HG03135 (cell line): Measurements from ENCODE around the gene PCDHB9.
"Not testable (repeated sequence)": the region's sequence is repeated elsewhere in the genome, so short reads cannot be mapped to it uniquely, and the experiment has no call there.

Experiments
- ATAC-seq: cut with Tn5 transposase; IDR thresholded peaks from one replicate; pipeline ENCODE4 v1.9.1; 2021; ENCODE audit warnings: mild to moderate bottlenecking, moderate library complexity; ENCODE audit not compliant: unreplicated experiment

PCDHB9 gene

DNA sequence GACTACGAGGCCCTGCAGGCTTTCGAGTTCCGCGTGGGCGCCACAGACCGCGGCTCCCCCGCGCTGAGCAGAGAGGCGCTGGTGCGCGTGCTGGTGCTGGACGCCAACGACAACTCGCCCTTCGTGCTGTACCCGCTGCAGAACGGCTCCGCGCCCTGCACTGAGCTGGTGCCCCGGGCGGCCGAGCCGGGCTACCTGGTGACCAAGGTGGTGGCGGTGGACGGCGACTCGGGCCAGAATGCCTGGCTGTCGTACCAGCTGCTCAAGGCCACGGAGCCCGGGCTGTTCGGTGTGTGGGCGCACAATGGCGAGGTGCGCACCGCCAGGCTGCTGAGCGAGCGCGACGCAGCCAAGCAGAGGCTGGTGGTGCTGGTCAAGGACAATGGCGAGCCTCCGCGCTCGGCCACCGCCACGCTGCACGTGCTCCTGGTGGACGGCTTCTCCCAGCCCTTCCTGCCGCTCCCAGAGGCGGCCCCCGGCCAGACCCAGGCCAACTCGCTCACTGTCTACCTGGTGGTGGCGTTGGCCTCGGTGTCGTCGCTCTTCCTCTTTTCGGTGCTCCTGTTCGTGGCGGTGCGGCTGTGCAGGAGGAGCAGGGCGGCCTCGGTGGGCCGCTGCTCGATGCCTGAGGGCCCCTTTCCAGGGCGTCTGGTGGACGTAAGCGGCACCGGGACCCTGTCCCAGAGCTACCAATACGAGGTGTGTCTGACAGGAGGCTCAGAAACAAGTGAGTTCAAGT, 2.7 kb upstream of the PCDHB9 start:
- not testable (repeated sequence) for ATAC-seq

DNA sequence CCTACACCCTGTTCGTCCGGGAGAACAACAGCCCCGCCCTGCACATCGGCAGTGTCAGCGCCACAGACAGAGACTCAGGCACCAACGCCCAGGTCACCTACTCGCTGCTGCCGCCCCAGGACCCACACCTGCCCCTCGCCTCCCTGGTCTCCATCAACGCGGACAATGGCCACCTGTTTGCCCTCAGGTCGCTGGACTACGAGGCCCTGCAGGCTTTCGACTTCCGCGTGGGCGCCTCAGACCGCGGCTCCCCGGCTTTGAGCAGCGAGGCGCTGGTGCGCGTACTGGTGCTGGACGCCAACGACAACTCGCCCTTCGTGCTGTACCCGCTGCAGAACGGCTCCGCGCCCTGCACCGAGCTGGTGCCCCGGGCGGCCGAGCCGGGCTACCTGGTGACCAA, 1.7 kb downstream of the PCDHB9 start:
- not testable (repeated sequence) for ATAC-seq

DNA sequence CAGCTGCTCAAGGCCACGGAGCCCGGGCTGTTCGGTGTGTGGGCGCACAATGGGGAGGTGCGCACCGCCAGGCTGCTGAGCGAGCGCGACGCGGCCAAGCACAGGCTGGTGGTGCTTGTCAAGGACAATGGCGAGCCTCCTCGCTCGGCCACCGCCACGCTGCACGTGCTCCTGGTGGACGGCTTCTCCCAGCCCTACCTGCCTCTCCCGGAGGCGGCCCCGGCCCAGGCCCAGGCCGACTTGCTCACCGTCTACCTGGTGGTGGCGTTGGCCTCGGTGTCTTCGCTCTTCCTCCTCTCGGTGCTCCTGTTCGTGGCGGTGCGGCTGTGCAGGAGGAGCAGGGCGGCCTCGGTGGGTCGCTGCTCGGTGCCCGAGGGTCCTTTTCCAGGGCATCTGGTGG, 2.2 kb downstream of the PCDHB9 start:
- not testable (repeated sequence) for ATAC-seq

DNA sequence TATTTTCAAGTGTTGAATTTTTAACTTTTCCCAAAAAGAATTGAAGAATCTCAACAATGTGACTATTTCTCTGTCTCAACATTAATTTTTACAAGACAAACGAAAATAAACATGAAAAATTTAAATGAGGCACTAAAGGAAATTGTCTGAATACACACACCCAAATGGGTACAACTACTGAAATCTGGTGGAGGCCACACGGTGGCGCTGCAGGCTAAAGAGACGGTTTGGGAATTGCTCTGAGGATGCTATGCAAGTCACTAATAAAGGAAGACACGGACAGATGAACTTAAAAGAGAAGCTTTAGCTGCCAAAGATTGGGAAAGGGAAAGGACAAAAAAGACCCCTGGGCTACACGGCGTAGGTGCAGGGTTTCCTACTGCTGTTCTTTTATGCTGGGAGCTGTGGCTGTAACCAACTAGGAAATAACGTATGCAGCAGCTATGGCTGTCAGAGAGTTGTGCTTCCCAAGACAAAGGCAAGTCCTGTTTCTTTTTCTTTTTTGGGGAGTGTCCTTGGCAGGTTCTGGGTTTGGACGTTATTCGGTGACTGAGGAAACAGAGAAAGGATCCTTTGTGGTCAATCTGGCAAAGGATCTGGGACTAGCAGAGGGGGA, 5.3 kb downstream of the PCDHB9 start, which contains the start of gene PCDHB10:
TSS of gene PCDHB10 (plus strand) at position 244 of the 616 bp plus-strand sequence. CDS start at position 444, 200 bp downstream.
- ATAC-seq = no peak

DNA sequence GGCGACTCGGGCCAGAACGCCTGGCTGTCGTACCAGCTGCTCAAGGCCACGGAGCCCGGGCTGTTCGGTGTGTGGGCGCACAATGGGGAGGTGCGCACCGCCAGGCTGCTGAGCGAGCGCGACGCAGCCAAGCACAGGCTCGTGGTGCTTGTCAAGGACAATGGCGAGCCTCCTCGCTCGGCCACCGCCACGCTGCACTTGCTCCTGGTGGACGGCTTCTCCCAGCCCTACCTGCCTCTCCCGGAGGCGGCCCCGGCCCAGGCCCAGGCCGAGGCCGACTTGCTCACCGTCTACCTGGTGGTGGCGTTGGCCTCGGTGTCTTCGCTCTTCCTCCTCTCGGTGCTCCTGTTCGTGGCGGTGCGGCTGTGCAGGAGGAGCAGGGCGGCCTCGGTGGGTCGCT, 7.4 kb downstream of the PCDHB9 start:
- ATAC-seq = not testable (repeated sequence)

DNA sequence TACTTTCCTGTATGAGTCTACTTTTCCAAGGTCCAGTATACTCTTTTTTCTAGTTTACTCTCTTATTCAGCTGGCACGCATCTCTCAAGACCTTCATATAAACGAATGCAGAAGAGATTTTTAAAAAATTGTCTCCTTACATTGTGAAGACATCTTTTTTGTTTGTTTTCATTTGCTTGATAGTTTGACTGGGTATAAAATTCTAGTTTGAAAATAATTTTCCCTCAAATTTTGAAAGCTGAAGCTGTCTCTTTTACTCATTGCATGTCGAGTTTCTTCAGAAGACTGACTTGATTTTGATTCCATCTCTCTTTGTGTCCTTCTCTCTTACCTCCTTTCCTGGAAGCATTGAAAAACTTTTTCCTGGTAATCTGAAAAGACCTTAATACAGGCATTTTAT, 9.4 kb downstream of the PCDHB9 start:
- no peak for ATAC-seq

DNA sequence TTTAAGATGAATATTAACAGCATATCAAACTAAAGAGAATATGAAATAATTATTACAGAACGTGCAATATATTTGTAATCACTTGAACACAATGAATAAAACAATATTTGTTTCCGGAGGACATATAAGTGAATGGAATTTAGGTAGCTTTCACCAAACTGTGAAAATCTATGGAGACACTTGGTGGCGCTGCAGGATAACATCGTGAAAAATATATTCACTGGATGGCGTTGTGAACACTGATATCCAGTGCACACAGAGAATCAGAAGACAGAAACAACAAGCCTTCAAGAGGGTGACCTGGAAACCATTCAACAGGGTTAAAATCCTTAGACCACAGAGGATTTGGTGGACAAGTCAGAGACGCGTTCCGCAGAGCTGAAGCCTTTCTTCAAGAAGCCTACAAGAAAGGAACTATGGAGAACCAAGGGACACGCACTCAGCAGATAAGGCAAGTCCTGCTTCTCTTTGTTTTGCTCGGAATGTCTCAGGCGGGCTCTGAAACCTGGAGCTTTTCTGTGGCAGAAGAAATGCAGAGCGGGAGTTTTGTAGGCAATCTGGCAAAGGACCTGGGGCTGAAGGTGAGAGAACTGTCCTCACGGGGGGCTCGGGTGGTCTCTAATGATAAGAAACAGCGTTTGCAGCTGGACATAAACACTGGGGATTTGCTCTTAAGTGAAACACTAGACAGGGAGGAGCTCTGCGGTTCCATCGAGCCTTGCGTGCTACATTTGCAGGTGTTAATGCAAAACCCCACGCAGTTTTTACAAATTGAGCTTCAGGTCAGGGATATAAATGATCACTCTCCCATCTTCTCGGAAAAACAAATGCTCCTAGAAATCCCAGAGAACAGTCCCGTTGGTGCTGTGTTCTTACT, 12.6 kb downstream of the PCDHB9 start, which contains the start of gene PCDHB11:
TSS of gene PCDHB11 (plus strand) at position 269 of the 877 bp plus-strand sequence. CDS start at position 417, 148 bp downstream.
- ATAC-seq = no peak

DNA sequence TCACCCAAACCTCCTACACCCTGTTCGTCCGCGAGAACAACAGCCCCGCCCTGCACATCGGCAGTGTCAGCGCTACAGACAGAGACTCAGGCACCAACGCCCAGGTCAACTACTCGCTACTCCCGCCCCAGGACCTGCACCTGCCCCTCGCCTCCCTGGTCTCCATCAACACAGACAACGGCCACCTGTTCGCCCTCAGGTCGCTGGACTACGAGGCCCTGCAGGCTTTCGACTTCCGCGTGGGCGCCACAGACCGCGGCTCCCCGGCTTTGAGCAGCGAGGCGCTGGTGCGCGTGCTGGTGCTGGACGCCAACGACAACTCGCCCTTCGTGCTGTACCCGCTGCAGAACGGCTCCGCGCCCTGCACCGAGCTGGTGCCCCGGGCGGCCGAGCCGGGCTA, 14.2 kb downstream of the PCDHB9 start:
- not testable (repeated sequence) for ATAC-seq

DNA sequence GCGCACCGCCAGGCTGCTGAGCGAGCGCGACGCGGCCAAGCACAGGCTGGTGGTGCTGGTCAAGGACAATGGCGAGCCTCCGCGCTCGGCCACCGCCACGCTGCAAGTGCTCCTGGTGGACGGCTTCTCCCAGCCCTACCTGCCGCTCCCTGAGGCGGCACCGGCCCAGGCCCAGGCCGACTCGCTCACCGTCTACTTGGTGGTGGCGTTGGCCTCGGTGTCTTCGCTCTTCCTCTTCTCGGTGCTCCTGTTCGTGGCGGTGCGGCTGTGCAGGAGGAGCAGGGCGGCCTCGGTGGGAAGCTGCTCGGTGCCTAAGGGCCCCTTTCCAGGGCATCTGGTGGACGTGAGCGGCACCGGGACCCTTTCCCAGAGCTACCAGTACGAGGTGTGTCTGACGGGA, 14.7 kb downstream of the PCDHB9 start:
- not testable (repeated sequence) for ATAC-seq

DNA sequence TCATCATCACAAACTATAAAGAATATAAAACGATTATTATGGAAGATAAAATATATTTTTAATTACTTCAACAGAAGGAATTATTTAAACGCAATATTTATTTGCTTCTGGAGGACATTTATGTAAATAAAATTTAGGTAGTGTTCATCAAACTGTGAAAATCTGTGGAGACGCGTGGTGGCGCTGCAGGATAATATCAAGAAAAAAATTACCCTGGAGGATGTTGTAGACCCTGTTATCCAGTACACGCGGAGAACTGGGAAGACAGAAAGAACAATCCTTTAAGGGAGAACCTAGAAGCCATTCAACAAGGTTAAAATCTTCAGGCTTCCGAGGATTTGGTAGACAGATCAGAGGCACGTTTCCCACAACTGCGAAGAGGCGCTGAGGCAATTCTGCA, 21.5 kb downstream of the PCDHB9 start, which contains the start of gene PCDHB12:
TSS of gene PCDHB12 (plus strand) at position 242 of the 400 bp plus-strand sequence. CDS start 189 bp downstream, outside the sequence.
- ATAC-seq = no peak

DNA sequence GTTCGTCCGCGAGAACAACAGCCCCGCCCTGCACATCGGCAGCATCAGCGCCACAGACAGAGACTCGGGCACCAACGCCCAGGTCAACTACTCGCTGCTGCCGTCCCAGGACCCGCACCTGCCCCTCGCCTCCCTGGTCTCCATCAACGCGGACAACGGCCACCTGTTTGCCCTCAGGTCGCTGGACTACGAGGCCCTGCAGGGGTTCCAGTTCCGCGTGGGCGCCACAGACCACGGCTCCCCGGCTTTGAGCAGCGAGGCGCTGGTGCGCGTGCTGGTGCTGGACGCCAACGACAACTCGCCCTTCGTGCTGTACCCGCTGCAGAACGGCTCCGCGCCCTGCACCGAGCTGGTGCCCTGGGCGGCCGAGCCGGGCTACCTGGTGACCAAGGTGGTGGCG, 23.3 kb downstream of the PCDHB9 start:
- ATAC-seq = not testable (repeated sequence)

DNA sequence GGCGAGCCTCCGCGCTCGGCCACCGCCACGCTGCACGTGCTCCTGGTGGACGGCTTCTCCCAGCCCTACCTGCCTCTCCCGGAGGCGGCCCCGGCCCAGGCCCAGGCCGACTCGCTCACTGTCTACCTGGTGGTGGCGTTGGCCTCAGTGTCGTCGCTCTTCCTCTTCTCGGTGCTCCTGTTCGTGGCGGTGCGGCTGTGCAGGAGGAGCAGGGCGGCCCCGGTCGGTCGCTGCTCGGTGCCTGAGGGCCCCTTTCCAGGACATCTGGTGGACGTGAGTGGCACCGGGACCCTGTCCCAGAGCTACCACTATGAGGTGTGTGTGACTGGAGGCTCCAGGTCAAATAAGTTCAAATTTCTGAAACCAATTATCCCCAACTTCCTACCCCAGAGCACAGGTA, 23.9 kb downstream of the PCDHB9 start:
- not testable (repeated sequence) for ATAC-seq

DNA sequence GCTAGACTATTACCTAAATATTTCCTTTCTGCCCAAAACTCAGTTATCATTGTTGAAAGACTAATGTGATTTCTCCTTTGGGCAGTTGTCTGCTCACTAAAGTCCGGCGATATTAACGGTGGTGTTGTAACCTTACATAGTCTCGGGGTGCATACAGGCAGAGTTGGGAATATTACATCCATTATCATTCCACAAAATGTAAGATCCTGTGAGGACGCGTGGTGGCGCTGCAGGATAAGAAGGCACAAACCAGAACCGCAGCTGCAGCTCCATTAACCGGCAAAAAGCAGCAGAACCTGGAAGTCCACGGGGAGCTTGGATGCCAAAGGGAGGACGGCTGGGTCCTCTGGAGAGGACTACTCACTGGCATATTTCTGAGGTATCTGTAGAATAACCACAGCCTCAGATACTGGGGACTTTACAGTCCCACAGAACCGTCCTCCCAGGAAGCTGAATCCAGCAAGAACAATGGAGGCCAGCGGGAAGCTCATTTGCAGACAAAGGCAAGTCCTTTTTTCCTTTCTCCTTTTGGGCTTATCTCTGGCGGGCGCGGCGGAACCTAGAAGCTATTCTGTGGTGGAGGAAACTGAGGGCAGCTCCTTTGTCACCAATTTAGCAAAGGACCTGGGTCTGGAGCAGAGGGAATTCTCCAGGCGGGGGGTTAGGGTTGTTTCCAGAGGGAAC, 26.8 kb downstream of the PCDHB9 start, which contains the start of gene PCDHB13:
TSS of gene PCDHB13 (plus strand) at position 264 of the 684 bp plus-strand sequence. CDS start at position 469, 205 bp downstream.
- not testable (repeated sequence) for ATAC-seq

DNA sequence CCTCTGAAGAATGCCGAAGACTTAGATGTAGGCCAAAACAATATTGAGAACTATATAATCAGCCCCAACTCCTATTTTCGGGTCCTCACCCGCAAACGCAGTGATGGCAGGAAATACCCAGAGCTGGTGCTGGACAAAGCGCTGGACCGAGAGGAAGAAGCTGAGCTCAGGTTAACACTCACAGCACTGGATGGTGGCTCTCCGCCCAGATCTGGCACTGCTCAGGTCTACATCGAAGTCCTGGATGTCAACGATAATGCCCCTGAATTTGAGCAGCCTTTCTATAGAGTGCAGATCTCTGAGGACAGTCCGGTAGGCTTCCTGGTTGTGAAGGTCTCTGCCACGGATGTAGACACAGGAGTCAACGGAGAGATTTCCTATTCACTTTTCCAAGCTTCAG, 27.6 kb downstream of the PCDHB9 start:
- ATAC-seq = not testable (repeated sequence)

DNA sequence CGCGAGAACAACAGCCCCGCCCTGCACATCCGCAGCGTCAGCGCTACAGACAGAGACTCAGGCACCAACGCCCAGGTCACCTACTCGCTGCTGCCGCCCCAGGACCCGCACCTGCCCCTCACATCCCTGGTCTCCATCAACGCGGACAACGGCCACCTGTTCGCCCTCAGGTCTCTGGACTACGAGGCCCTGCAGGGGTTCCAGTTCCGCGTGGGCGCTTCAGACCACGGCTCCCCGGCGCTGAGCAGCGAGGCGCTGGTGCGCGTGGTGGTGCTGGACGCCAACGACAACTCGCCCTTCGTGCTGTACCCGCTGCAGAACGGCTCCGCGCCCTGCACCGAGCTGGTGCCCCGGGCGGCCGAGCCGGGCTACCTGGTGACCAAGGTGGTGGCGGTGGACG, 28.5 kb downstream of the PCDHB9 start:
- not testable (repeated sequence) for ATAC-seq

DNA sequence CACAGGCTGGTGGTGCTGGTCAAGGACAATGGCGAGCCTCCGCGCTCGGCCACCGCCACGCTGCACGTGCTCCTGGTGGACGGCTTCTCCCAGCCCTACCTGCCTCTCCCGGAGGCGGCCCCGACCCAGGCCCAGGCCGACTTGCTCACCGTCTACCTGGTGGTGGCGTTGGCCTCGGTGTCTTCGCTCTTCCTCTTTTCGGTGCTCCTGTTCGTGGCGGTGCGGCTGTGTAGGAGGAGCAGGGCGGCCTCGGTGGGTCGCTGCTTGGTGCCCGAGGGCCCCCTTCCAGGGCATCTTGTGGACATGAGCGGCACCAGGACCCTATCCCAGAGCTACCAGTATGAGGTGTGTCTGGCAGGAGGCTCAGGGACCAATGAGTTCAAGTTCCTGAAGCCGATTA, 29.1 kb downstream of the PCDHB9 start:
- not testable (repeated sequence) for ATAC-seq

DNA sequence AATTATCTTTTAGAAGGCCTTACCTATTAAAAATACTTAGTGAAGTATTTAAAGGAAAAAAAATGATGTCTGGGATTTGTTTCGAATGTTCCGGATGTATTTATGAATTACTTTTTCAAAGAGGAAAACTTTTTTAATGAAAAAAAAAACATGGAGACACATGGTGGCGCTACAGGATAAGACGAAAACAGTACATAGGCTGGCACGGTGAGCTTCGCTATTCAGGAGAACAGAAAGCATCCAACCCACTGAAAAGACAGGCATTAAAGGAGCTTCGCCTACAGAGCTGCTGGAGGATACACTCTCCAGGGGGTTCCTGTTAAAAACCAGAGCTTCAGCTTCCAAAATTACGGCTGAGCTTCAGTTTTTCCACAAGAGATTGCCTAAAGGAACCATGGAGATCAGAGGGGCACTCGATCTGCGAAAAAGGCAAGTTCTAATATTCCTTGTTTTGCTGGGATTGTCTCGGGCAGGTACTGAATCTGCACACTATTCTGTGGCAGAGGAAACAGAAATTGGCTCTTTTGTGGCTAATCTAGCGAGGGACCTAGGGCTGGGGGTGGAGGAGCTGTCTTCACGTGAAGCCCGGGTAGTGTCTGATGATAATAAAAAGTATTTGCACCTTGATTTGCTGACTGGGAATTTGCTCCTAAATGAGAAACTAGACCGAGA, 36.3 kb downstream of the PCDHB9 start, which contains the start of gene PCDHB14:
TSS of gene PCDHB14 (plus strand) at position 232 of the 672 bp plus-strand sequence. CDS start at position 395, 163 bp downstream.
- no peak for ATAC-seq

DNA sequence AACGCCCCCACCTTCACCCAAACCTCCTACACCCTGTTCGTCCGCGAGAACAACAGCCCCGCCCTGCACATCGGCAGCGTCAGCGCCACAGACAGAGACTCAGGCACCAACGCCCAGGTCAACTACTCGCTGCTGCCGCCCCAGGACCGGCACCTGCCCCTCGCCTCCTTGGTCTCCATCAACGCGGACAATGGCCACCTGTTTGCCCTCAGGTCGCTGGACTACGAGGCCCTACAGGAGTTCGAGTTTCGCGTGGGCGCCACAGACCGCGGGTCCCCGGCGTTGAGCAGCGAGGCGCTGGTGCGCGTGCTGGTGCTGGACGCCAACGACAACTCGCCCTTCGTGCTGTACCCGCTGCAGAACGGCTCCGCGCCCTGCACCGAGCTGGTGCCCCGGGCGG, 37.9 kb downstream of the PCDHB9 start:
- ATAC-seq = not testable (repeated sequence)

DNA sequence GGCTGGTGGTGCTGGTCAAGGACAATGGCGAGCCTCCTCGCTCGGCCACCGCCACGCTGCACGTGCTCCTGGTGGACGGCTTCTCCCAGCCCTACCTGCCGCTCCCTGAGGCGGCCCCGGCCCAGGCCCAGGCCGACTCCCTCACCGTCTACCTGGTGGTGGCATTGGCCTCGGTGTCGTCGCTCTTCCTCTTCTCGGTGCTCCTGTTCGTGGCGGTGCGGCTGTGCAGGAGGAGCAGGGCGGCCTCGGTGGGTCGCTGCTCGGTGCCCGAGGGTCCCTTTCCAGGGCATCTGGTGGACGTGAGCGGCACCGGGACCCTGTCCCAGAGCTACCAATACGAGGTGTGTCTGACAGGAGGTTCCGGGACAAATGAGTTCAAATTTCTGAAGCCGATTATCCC, 38.5 kb downstream of the PCDHB9 start:
- ATAC-seq = not testable (repeated sequence)
